ENCODE data around the gene CCRL2. TPM values are rescaled to one million over a fixed set of nuclear protein-coding genes. Genes with fewer than 3 reads are reported as not detected.

CCRL2 gene
- total RNA-seq, 1 donor from 2014 or later, result 28.5 TPM

- ATAC-seq (no peak), DNase-seq (no peak)
- H3K36me3 ChIP-seq, result no peaks in the 10 kb centered on the region
- H3K4me1 ChIP-seq, result peaks cover 21% of the 10 kb centered on the region
- intact Hi-C loops (cut with DNase I), result no loop called here
- no peaks in the 10 kb centered on the region for H3K9me3 ChIP-seq
- H3K27ac ChIP-seq, result no peak overlapping the region
- H3K4me3 ChIP-seq, result no peak overlapping the region
- H3K27me3 ChIP-seq, result no peaks in the 10 kb centered on the region
- TF ChIP-seq CTCF (IDR thresholded peaks at IDR 0.05), result no peak
Measured at GRCh38 chr3:46414739-46415138, 7.7 kb downstream of the CCRL2 start.

GRCh38 chr3:46416125-46416810, 9.2 kb downstream of the CCRL2 start:
- intact Hi-C loops (cut with DNase I), result no loop called here
- Histone ChIP-seq H3K36me3 (no peaks in the 10 kb centered on the region), H3K27me3 (no peaks in the 10 kb centered on the region), H3K9me3 (no peaks in the 10 kb centered on the region), H3K27ac (no peak overlapping the region), H3K4me3 (no peak overlapping the region), H3K4me1 (peaks cover 16% of the 10 kb centered on the region)
- no peak for ATAC-seq
- DNase-seq, result no peak
- no peak for TF ChIP-seq CTCF (IDR thresholded peaks at IDR 0.05)

- H3K36me3 ChIP-seq, result no peaks in the 10 kb centered on the region
- no peaks in the 10 kb centered on the region for H3K9me3 ChIP-seq
- DNase-seq, result no peak
- peaks cover 16% of the 10 kb centered on the region for H3K4me1 ChIP-seq
- no peak overlapping the region for H3K27ac ChIP-seq
- H3K4me3 ChIP-seq, result no peak overlapping the region
- H3K27me3 ChIP-seq, result no peaks in the 10 kb centered on the region
- intact Hi-C loops (cut with DNase I), result no loop called here
- TF ChIP-seq CTCF (IDR thresholded peaks at IDR 0.05), result no peak
- no peak for ATAC-seq
Measured at GRCh38 chr3:46416811-46417510, 9.9 kb downstream of the CCRL2 start.

- no peak overlapping the region for H3K27ac ChIP-seq
- DNase-seq (no peak), ATAC-seq (peak; percentile 45)
- H3K4me1 ChIP-seq, result peaks cover 13% of the 10 kb centered on the region
- intact Hi-C loops (cut with DNase I), result no loop called here
- no peak overlapping the region for H3K4me3 ChIP-seq
- no peaks in the 10 kb centered on the region for H3K9me3 ChIP-seq
- no peaks in the 10 kb centered on the region for H3K36me3 ChIP-seq
- TF ChIP-seq CTCF (IDR thresholded peaks at IDR 0.05), result no peak
- no peaks in the 10 kb centered on the region for H3K27me3 ChIP-seq
Measured at GRCh38 chr3:46417841-46418611, 11.0 kb downstream of the CCRL2 start.

GRCh38 chr3:46419816-46420215, 12.8 kb downstream of the CCRL2 start:
- H3K4me3 ChIP-seq, result no peak overlapping the region
- no peak for DNase-seq
- no peaks in the 10 kb centered on the region for H3K36me3 ChIP-seq
- H3K27ac ChIP-seq, result no peak overlapping the region
- no peak for TF ChIP-seq CTCF (IDR thresholded peaks at IDR 0.05)
- no peaks in the 10 kb centered on the region for H3K9me3 ChIP-seq
- ATAC-seq, result no peak
- peaks cover 9% of the 10 kb centered on the region for H3K4me1 ChIP-seq
- intact Hi-C loops (cut with DNase I), result no loop called here
- H3K27me3 ChIP-seq, result no peaks in the 10 kb centered on the region

Measured in upper lobe of right lung (tissue), 1 donor.